Activated gamma-delta T cell (primary cell): ENCODE data around the gene RHBG.

ENCODE experiments used
- DNase-seq: peaks from one replicate; lab custom pipeline; 2025; lab: John Stamatoyannopoulos, UW

RHBG gene

DNA sequence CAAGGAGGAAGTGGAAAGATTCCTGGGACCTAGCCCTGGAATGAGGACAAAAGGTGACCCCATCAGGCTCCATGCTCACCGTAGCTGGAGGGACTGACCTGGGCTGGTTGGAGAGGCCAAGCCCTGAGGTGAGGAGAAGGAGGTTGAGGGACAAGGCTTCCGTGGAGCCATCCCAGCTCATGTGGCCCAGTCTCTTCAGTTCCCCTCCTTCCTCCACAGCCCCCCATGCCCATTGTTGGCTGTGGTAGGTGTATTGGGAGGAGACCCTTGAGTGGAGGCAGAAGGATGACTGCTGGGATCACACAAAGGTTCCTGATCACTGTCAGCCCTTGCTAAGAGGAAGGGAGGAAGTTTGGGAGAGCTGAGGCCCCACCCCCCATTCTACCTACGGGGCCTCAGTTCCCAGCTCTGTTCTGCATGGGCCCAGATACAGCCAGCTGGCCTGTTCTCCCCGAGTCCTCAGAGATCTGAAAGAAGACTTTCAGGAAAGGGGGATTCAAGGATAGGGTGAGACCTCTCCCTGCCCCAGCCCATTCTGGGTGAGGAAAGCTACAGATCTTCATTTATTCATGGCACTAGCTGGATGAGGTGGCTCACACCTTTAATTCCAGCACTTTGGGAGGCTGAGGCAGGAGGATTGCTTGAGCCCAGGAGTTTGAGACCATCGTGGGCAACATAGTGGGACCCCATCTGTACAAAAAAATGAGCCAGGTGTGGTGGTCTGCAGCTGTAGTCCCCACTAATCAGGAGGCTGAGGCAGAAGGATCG is 17.3 kb downstream of the RHBG start:
- no peak for DNase-seq

DNA sequence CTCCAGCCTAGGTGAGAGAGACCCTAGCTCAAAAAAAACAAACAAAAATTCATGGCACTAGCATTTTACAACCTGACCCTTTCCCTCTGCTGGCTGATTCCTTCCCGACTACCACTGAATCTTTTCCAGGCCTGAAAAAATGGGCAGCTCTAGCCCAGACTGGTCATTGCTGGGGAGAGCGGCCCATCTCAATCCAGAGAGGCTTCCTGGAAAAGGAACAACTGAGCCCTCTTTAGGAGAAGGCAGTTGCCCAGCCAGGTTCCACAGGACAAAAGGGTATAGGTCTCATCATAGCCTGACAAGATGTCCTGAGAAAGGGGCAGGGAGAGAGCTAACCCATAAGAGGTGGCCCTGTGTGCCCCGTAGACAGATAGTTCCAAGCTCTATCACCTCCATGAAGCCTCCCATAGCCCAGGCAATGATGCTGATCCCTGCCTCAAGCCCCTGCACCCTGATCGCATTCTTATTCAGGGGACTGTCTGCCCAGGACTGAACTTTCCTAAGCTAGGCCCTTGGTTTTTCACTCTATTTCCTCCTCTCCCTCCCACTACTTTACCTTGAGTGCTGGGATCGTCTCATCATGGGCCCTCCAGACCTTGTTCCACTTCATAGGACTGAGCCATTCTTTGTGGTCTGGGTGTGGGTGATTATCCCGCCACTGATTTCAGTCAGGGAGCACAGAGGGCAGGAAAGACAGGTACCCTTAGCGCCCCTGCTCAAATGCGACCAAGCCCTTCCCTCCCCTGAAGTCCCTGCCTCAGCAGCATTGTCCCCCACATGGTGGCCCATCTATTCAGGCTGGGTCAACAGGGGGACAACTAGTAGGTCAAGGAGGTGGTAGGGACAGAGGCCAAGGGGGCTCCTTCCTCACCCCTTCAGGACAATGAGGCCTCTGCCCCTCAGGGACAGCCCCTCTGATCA is 18.2 kb downstream of the RHBG start:
- DNase-seq: no peak

DNA sequence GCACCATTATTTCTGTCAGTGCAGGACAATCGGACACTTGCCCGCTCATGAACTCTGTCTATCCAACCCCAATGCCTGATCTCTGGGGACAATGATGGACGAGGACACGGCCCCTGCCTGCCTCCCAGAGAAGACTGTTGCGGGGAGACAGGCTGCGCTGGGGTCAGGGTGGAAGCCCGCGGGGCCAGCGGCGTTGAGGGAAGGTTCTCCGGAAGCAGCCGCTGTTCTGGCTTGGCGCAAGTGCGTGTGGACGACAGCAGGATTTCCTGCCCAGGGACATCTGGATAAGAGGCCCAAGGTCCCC is 18.8 kb downstream of the RHBG start:
- no peak for DNase-seq

DNA sequence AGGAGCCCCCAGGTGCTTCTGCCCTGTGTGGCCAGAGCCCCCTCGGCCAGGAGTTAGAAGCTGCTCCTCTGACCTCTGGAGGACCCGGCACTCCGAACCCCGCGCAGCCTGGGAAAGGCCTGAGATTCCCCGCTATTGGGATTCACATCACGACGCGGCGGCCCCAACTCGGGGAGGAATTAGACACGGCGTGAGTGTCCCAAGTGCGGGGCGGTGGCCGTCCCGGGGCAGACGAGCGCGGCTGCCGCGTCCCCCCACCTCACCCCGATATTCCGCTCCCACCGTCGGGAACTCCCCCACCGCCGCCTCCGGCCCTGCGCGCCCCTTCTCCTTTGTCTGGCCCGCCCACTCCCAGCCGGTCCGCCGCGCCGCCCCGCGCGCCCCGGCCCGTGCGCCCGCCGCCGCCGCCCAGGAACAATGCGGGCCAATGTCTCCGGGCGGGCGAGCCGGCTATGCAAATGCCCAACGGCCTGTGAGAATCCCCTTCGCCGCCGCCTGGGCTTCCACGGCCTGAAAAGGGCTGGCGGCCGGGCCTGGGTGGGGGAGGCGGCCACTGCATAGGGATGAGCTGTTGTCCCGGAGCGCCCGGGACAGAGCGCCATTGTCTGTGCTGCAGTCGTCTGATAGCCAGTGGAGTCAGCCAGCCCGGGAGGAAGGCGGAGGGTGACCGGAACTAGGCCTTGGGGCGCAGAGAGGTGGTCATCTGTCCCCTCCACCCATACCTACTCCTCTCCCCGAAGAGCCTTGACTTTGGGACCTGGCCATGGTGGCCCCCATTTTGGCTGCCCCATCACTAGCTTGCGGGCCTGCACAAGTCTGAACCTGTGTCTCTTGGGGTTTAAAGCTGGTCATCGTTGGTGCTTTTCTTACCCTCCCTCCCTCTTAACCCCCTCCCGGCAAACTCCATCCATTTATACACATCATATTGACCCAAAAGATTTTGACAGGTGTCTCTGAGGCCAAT is 19.4 kb downstream of the RHBG start:
- no peak for DNase-seq

DNA sequence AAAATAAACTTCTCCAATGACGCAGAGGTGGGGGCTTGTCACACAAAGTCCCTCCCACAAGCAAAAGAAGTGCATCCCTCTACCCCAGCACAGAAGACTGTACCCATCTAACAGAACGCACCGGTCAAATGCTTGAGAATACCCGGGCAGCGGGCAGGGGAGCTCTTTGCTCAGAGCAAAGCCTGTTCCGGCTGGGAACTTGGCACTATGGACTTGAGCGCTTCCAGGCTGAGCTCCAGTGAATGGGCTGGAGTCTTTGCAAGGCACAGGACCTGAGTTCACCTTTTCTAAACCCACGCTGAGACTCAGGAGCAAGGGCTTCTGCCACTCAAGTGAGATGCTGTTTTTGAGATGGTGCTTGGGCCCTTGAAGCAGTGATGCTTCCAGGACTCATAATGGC is 20.3 kb downstream of the RHBG start:
- no peak for DNase-seq

DNA sequence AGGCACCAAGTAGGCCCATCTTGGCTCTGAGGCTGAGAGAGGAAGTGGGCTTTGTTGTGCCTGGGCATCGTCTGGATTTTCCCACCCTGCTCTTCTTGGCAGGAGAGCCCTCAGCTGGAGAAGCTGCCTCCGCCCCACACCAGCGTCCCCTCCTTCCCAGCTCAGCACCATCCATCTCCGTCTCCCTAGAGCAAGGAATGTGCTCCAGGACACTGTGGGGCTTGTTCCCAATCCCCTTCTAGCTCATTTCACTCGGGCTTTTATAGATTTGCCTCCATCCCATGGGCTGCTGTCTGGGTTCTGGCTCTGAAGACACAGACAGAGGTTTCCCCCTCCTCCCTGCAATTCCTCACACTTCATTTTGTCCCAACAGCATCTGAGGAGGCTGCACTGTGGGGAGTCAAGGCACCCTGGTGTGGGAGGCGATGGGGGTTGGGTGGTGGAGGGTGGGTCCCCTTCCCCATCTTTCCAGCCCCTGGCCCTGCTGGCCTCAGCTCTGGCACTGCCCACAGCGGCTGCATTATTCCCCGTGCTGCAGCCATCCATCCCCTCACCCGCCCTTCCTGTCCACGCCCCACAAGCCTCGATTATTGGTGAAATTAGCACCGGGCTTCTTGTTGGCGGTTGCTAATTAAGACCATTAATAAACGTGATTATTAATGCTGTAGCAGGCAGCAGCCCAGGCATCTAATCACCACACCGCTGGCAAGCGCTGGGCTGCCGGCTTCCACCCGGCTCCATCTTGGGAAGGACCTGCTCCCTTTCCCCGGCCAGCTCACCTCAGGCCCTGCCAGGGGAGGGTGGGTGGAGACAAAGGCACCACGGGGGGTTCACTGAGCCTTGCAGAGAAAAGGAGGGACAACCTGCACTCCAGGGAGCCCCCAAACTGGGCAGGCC is 21.7 kb downstream of the RHBG start:
- no peak for DNase-seq

DNA sequence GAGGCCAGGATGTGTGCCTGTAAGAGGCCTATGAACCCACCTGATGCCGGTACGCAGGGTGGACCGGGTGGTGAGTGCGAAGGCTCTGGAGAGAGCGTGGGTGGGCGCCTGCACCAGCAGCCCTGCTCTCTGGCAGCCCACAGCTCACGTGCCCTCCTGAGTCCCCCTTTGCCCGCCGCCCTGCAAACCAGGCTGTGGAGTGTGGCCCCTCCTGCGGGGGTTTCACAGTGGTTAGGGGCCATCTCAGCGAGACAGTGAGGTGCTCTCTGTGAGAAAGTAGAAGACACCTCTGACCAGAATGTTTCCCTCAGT is 22.3 kb downstream of the RHBG start:
- DNase-seq: no peak

DNA sequence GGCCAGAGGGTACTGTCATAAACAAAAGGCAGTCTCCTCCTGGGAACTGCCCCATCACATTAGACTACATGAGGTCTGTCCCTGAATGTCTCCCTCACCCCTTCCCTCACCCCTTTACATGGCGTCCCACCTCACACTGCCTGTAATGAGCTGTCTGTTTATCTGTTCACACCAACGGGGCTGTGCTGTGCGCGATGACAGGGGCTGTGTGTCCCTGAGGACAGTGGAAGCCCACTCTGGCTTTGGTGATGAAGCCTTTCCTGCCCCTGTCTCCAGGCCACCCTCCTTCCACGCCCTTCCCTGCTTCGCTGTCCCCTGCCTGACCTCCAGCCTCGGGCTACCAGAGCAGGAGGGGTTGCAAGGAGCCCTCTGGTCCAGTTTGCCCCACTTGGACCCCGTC is 22.7 kb downstream of the RHBG start:
- DNase-seq: no peak

DNA sequence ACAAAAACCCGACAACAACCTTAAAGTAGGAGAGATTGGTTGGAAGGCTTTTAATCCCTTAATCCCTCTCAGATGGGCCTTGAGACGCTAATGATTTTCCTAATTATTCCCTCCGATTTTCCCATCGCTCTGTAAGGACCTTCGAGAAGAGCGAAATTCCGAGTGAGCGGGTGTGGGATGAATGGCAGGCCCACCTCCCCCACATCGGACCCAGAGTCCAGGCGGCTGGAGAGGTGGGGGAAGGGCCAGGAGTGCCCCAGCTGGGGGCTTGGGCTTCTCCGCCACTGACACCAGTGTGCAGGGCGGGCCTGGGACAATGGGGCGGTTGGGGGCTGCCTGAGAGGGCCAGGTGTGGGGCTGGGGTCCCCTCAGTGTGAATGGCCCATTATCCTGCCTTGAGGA is 23.4 kb downstream of the RHBG start:
- DNase-seq: no peak

DNA sequence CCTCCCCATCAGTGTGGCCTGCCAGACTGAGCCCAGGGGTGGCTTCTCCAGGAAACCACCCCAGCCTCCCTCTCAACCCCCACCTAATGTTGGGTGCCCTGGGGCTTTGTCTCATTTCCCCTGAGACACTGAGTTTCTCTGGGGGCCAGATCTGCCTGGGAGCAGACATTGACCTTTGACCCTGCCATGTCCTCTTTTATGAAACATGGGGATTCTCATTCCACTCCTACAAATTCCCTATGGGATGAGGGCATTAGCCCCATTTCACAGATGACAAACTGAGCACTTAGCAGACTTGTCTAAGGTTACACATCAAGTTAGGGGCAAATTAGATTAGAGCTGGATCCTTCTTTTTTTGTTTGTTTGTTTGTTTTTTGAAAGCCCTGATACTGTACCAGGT is 24.1 kb downstream of the RHBG start:
- no peak for DNase-seq

DNA sequence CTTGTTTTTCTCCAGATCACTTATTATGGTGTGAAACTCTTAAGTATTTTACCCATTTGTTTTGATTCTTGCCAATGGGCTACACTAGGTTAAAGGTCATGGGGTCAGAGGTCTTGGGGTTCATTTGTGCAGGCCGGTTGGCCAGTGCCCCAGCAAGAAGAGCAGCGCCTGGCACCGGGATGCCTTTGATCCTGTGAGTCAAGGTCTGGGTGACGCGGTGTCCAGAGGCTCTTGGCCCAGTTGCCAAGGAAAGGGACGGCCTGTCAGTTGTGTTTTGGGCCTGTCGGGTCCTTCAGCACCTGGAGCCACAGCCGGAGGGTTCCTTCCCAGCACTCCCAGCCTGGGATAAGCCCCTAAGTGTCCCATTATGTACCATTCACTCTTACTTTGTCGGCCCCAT is 25.1 kb downstream of the RHBG start:
- no peak for DNase-seq

DNA sequence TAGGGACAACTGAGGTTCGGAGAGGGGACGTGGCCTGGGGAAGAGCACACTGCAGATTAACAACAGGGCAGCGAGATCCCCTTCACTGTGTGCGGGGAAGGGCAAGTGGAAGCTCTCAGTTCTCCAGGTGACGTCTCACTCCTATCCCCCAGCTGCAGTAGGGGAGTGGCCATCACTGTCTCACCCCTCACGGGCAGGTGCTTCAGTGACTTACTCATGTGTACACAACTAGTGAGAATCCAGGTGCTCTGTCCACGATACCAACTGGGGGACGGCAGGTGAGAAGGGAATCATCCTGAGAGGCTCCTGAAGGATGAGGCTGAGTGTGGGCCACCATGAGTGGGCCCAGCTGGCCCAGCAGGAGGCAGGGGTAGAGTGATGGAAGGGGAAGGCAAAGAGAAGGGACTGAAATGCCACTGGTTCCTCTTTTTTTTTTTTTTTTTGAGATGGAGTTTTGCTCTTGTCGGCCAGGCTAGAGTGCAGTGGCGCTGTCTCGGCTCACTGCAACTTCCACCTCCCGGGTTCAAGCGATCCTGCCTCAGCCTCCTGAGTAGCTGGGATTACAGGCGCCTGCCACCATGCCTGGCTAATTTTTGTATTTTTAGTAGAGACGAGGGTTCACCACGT is 25.9 kb downstream of the RHBG start:
- DNase-seq: no peak

DNA sequence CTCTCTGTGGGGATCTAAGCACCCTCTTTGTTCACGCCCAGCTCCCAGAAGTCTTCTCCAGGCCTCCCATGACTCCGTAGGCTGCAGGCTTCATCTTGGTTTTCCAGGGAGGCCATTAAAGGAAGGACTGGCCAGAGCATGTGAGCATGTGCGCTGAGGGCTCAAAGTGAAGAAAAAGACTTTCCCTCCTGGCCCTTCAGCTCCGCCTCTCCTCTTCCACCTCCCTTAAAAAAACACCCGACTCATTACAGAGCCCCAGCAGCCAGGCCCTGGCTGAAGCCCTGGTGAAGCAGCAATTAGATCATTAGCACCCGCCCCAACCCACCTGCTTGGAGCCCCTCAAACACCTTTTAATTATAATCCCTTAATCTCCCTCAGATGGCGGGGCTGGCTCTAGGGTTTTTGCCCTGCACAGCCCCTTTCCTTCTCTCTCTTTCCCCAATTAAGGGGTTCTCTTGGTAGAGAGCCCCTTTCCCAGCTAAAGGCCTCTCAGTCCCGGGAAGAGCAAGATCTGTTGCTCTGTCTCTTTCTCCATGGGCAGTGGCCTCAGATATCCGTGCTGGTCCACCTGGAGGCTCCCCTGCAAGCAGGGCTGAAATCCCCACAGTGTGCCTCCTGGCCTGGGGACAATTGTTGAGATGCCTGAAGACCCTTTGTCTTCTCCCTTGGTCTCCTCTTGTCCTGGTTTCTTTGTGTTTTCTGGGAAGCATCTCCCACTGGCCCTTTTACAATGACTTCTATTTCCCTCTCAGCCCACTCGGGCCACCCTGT is 30.5 kb downstream of the RHBG start:
- no peak for DNase-seq

DNA sequence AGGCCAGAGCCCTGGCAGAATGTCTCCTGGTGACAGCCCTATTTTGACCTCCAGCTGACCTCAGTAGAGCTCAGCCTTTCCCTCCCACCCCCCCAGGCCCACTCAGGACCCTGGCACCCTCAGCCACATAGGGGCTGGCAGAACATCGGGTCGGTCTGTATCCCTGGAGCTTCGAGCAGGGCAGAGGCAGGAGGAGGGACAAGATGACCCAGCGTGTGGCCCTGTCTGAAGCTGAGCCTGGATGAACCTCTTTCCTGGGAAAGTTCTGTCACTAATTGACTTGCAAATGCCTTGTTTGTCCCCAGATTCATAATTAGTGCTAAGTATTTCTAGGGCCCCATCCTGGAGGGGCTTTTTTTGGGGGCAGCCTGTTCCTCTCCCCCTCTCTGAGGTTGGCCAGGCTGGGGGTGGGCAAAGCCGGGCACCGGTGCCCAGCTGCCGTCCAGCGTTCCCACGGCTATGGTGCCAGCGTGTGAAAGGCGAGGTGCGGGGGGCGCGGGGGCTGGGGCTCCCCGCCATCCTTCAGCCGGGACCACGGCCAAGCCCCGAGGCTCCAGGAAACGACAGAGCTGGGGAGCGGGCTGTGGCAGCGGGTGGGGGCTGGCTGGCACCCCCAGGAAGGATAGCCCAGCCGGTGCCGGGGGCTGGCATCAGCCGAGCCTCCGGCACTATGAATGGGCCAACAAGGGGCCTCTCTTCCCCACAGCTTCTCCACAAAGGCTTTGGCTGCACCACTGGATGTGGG is 31.4 kb downstream of the RHBG start:
- no peak for DNase-seq

DNA sequence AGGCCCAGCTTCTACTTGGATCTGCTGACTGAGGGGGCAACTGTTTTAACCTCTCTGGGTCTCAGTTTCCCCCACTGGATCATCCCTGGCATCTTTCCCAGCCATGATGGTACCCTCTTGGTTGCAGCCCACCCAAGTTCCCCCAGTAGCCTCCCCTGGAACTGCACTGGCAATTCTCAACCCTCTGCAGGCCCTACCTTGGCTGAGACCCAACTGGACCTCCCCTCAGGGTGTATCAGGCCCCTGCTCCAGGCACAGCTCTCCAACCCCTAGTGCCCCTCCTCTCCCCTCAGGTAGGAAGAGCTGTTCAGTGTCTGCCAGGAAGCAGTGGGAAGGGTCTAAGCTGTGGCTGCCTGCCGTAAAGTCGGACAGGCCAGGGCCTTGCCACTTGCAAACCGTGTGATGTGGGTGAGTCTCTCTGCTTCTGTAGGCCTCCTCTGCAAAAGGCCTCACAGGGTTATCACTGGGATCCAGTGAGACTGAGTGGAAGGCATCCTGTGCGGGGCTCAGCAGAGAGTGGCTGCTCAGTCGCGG is 32.1 kb downstream of the RHBG start:
- no peak for DNase-seq

DNA sequence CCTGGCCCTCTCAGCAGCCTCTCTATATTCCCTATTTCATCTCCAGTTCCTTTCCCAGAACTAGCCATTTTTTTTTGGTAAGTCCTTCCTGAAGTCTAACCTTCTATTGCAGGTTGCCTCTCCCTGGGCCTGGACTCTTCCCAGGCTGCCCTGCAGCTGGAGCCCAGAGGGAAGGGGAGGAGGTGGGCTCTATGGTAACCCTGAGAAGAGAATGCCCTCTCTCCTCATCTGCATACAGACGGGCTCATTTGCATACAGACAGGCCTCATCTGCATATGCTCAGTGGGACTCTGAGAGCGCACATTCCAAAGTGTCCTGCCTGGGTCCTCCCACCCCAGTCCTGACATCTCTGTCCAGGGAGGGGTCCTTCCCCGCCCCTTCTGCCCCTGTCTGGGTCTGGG is 32.7 kb downstream of the RHBG start:
- DNase-seq: no peak

DNA sequence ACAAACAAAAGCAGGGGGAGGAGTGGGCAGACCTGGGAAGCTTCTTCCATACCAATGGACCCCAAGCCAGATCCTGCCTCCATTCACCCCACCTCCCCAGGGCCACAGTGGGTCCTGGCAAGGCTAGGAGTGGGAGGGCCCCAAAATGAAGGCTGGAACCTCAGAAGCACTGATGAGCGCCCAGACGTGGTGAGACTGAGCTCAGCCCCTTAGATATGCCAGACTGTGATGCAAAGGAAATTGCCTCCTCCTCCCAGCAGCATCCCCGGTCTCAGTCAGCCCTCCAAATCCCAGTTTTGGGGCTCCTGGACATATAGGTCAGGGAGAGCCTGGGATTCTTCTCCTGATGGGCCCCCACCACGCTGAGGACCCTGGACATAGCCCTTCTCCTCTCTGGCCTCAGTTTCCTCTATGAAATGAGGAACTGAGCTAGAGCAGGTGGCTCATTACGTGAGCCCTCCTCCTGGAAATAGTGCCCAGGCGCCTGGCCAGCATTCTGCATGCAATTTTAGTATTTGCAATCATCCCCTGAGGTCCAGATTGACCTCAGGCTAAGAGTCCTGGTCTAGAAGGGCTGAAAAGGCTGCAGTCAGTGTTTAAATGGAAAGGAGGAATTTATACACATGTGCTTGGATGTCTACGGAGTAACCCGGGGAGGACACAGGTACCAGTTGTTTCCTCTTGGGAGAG is 33.5 kb downstream of the RHBG start:
- no peak for DNase-seq

DNA sequence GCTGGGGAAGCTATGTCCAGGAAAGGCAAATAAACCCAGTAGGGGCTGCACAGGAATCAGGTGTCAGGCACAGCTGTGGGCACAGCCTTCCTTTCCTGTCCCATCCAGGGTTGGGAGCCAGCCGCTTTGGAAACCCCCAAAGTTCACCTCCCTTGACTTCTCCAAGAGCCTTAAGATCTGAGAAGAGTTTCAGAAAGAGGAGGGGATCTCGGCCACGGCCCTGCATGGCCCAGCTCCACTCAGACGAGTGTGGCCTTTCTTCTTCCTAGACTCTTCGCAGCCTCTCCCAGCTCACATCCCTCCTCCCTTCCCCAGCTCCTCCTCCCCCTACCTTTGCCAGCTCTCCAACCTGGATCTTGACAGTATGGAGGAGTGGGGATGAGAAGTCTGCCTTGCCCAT is 36.7 kb downstream of the RHBG start:
- DNase-seq: no peak

DNA sequence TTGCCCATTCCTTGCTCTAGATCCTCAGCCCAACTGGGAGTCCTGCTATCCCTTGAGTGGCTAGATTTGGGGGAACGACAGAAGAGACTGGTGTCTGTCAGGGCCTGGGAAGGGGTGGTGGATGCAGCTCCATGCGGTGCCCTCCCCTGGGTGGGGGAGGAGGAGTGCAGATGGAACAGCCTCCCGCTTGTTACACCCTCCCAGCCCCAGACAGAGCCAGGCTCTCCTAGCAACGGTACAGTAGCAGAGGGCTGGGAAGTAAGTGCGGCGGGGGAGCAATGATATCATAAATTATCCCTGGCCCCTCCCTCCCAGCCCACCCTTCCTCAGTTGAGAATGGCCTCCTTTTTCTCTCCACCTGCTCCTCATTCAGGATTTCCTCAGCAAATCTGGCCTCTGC is 37.2 kb downstream of the RHBG start:
- DNase-seq: no peak
